Upper lobe of right lung (tissue), 1 donor: ENCODE measurements around the gene LIFR. TPM values are rescaled to one million over a fixed set of nuclear protein-coding genes. Genes with fewer than 3 reads are reported as not detected.
A peak's percentile ranks its signal among the peaks of the same experiment; 100 is the strongest.

ENCODE experiments used
- ATAC-seq: fragments of 200-7000 bp; cut with Tn5 transposase; one replicate; pipeline ENCODE4 v1.9.1; 2020; ENCODE audit warnings: mild to moderate bottlenecking, moderate library complexity
- DNase-seq: peaks from one replicate; pipeline ENCODE4 v3.0.0-alpha.2; 2020
- H3K27ac ChIP-seq: fragments of 200-600 bp; one replicate; pipeline ENCODE4 v1.8.0; 2022
- H3K27me3 ChIP-seq: fragments of 200-600 bp; one replicate; pipeline ENCODE4 v1.8.0; 2022; ENCODE audit warnings: mild to moderate bottlenecking
- H3K36me3 ChIP-seq: fragments of 200-600 bp; one replicate; pipeline ENCODE4 v1.8.0; 2022
- H3K4me1 ChIP-seq: fragments of 200-600 bp; one replicate; pipeline ENCODE4 v1.8.0; 2022
- H3K4me3 ChIP-seq: fragments of 200-600 bp; one replicate; pipeline ENCODE4 v1.8.0; 2022; ENCODE audit warnings: mild to moderate bottlenecking
- H3K9me3 ChIP-seq: fragments of 200-600 bp; one replicate; pipeline ENCODE4 v1.8.0; 2022
- intact Hi-C: fragments of 100-400 bp; cut with DNase I; formaldehyde crosslinking; loops from one replicate; pipeline ENCODE4 v1.11.0; 2022
- total RNA-seq: library from RNA; stranded (reverse); fragmentation: NEBNext Ultra II Directional; extraction: Animal tissue kit (Norgen Biotek cat#: 25700); gene quantifications from one replicate; pipeline ENCODE4 v1.2.1, GENCODE V29; 2021
- TF ChIP-seq, protein P1 (sequence below): fragments of 200-600 bp; IDR thresholded peaks from one replicate; pipeline ENCODE4 v1.8.0; 2022; ENCODE audit warnings: antibody characterized with exemption
- donor health status: DM: no; HTN: yes; CAD: no; lungs with severe emphysema.

Gene LIFR
- total RNA-seq, 1 donor from 2014 or later: 151 TPM

- intact Hi-C loops: no loop called here
- TF ChIP-seq, protein P1, sequence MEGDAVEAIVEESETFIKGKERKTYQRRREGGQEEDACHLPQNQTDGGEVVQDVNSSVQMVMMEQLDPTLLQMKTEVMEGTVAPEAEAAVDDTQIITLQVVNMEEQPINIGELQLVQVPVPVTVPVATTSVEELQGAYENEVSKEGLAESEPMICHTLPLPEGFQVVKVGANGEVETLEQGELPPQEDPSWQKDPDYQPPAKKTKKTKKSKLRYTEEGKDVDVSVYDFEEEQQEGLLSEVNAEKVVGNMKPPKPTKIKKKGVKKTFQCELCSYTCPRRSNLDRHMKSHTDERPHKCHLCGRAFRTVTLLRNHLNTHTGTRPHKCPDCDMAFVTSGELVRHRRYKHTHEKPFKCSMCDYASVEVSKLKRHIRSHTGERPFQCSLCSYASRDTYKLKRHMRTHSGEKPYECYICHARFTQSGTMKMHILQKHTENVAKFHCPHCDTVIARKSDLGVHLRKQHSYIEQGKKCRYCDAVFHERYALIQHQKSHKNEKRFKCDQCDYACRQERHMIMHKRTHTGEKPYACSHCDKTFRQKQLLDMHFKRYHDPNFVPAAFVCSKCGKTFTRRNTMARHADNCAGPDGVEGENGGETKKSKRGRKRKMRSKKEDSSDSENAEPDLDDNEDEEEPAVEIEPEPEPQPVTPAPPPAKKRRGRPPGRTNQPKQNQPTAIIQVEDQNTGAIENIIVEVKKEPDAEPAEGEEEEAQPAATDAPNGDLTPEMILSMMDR: peak; percentile 97
- peak; percentile 98 for ATAC-seq
- Histone ChIP-seq H3K4me3 (no peak overlapping the region), H3K27me3 (peaks cover 5% of the 10 kb centered on the region), H3K36me3 (no peaks in the 10 kb centered on the region), H3K4me1 (peaks cover 5% of the 10 kb centered on the region), H3K27ac (no peak overlapping the region), H3K9me3 (no peaks in the 10 kb centered on the region)
- DNase-seq: peak; percentile 80
Observed at GRCh38 chr5:38441453-38442246, 114.8 kb downstream of the LIFR start.

GRCh38 chr5:38438757-38439156, 117.7 kb downstream of the LIFR start:
- H3K27me3 ChIP-seq: peaks cover 5% of the 10 kb centered on the region
- ATAC-seq (no peak), DNase-seq (no peak)
- intact Hi-C loops: no loop called here
- peaks cover 7% of the 10 kb centered on the region for H3K4me1 ChIP-seq
- TF ChIP-seq, protein P1: no peak
- no peaks in the 10 kb centered on the region for H3K36me3 ChIP-seq
- no peak overlapping the region for H3K4me3 ChIP-seq
- H3K27ac ChIP-seq: no peak overlapping the region
- no peaks in the 10 kb centered on the region for H3K9me3 ChIP-seq

DNA sequence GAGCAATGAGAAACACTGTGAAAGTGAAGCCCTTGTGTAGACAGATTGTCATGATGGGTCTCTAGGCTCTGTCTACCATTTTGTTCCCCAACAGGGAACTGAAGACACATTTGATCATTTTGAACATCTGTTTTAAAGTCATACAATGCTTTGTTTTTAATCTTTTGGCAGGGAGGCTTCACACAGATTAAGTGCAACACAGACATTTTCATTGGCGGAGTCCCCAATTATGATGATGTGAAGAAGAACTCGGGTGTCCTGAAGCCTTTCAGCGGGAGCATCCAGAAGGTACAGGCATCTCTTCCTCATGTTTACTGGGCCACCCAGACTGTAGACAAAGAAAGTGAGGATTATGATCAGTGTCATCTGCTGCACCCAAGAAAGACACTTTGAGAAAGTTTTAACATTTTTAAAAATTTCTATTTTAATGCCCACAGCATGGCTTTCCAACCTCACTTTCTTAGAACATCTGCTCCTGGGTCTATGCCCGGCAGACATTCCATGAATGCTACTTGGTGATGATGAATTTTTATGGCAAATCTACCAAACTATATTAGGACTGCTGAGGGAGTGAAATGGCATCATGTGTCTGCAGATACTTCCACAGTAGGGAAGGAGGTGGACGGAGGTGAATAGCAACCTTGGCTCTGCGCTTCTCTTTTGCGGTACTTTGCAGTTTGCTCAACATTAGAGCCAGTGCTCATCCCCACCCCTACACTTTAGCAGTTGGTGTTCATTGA, 121.3 kb downstream of the LIFR start:
- DNase-seq (no peak), ATAC-seq (no peak)
- intact Hi-C loops: no loop called here
- no peak overlapping the region for H3K4me3 ChIP-seq
- TF ChIP-seq, protein P1: no peak
- H3K27me3 ChIP-seq: peaks cover 5% of the 10 kb centered on the region
- peaks cover 7% of the 10 kb centered on the region for H3K4me1 ChIP-seq
- no peaks in the 10 kb centered on the region for H3K36me3 ChIP-seq
- no peaks in the 10 kb centered on the region for H3K9me3 ChIP-seq
- H3K27ac ChIP-seq: no peak overlapping the region

GRCh38 chr5:38433160-38433861, 123.1 kb downstream of the LIFR start:
- H3K27me3 ChIP-seq: peaks cover 5% of the 10 kb centered on the region
- no peak overlapping the region for H3K27ac ChIP-seq
- DNase-seq (no peak), ATAC-seq (peak; percentile 42)
- H3K4me1 ChIP-seq: peaks cover 7% of the 10 kb centered on the region
- H3K36me3 ChIP-seq: no peaks in the 10 kb centered on the region
- intact Hi-C loops: no loop called here
- TF ChIP-seq, protein P1: no peak
- no peak overlapping the region for H3K4me3 ChIP-seq
- no peaks in the 10 kb centered on the region for H3K9me3 ChIP-seq

- no peaks in the 10 kb centered on the region for H3K27me3 ChIP-seq
- ATAC-seq: no peak
- no peaks in the 10 kb centered on the region for H3K36me3 ChIP-seq
- no peaks in the 10 kb centered on the region for H3K9me3 ChIP-seq
- TF ChIP-seq, protein P1: no peak
- intact Hi-C loops: no loop called here
- DNase-seq: no peak
- H3K4me1 ChIP-seq: no peaks in the 10 kb centered on the region
- no peak overlapping the region for H3K27ac ChIP-seq
- no peak overlapping the region for H3K4me3 ChIP-seq
Observed at GRCh38 chr5:38431242-38431853, 125.1 kb downstream of the LIFR start.
